Body of pancreas (tissue), 4 donors: ENCODE results near the gene UBR3.

Source experiments
- POLR2A ChIP-seq, 3 donors: fragments of 450-650 bp; IDR thresholded peaks; one replicate each; pipeline ENCODE4 v1.6.1; 2016; ENCODE audit warnings: antibody characterized with exemption in 3 of 3, mild to moderate bottlenecking in 2 of 3
- TF ChIP-seq, protein P1 (sequence below), 7 experiments: fragments of 450-650 bp in 4 of 7; fragments of 200-600 bp in 3 of 7; sonication (generic) in 3 of 7; IDR thresholded peaks; one replicate each; pipeline ENCODE4 v1.5.1; 2016 to 2019; ENCODE audit warnings: antibody characterized with exemption in 7 of 7

GRCh38 chr2:170118641-170119040 lies 291.4 kb downstream of the UBR3 start:
- TF ChIP-seq, protein P1, sequence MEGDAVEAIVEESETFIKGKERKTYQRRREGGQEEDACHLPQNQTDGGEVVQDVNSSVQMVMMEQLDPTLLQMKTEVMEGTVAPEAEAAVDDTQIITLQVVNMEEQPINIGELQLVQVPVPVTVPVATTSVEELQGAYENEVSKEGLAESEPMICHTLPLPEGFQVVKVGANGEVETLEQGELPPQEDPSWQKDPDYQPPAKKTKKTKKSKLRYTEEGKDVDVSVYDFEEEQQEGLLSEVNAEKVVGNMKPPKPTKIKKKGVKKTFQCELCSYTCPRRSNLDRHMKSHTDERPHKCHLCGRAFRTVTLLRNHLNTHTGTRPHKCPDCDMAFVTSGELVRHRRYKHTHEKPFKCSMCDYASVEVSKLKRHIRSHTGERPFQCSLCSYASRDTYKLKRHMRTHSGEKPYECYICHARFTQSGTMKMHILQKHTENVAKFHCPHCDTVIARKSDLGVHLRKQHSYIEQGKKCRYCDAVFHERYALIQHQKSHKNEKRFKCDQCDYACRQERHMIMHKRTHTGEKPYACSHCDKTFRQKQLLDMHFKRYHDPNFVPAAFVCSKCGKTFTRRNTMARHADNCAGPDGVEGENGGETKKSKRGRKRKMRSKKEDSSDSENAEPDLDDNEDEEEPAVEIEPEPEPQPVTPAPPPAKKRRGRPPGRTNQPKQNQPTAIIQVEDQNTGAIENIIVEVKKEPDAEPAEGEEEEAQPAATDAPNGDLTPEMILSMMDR (IDR thresholded peaks at IDR 0.05) = no peak
- no peak for TF ChIP-seq POLR2A (IDR thresholded peaks at IDR 0.05)
